ENCODE measurements around the gene LYPD6B. TPM values are rescaled to one million over a fixed set of nuclear protein-coding genes. Genes with fewer than 3 reads are reported as not detected.

Gene LYPD6B
- total RNA-seq, 2 donors from 2014 or later: 9.3 to 9.9 TPM

DNA sequence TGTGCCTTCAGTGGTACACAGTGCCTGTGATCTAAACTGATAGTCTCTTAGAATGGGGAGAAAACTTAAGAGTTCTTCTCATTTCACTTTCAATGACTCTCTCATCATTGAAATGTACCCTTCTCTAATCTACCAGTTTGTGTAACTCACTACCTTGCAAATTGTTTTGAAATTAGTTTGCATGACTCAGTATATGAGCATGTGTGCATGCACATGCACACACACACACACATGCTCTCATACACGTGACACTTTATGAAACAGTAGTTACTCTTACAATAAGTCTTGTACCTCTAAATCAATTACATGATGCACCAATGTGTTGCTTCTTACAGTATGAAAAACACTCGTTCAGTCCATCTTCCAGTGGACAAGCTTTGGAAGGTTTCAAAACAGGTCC is 10.6 kb downstream of the LYPD6B start:
- WGBS, 2 donors: 82 to 89% methylated on average over 2 of the region's 2 CpGs
- Histone ChIP-seq H3K27ac (no peak overlapping the region), H3K27me3 (no peaks in the 10 kb centered on the region)

DNA sequence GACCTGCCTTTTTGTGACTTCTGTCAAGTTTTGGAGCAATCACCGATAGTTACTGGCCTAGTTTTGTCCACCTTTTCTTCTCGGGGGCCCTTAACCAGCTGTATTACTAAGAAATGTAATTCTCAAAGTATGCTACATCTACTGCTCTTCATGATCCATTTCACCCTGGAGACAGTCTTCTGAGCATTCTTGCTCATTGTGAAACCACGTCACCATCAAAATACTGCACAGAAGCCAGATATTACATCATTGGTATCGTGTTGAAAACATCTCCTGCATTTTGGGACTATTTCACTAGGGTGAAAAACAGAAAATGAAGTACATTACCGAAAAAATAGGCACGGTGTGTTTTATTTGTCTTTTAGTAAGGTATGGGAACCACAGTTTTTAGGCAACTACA is 11.7 kb downstream of the LYPD6B start:
- Histone ChIP-seq H3K36me3 (replicated peaks in 1 of 2; ENCODE audit: insufficient read depth in 1 of 2, low read depth in 2 of 2) (no peaks in the 10 kb centered on the region), H3K4me1 (no peaks in the 10 kb centered on the region), H3K27ac (no peak overlapping the region), H3K9me3 (no peaks in the 10 kb centered on the region), H3K27me3 (no peaks in the 10 kb centered on the region), H3K4me3 (no peak overlapping the region)
- TF ChIP-seq POLR2A (IDR thresholded peaks at IDR 0.05): no peak
- TF ChIP-seq, protein P1, sequence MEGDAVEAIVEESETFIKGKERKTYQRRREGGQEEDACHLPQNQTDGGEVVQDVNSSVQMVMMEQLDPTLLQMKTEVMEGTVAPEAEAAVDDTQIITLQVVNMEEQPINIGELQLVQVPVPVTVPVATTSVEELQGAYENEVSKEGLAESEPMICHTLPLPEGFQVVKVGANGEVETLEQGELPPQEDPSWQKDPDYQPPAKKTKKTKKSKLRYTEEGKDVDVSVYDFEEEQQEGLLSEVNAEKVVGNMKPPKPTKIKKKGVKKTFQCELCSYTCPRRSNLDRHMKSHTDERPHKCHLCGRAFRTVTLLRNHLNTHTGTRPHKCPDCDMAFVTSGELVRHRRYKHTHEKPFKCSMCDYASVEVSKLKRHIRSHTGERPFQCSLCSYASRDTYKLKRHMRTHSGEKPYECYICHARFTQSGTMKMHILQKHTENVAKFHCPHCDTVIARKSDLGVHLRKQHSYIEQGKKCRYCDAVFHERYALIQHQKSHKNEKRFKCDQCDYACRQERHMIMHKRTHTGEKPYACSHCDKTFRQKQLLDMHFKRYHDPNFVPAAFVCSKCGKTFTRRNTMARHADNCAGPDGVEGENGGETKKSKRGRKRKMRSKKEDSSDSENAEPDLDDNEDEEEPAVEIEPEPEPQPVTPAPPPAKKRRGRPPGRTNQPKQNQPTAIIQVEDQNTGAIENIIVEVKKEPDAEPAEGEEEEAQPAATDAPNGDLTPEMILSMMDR (IDR thresholded peaks at IDR 0.05): no peak
- 67 to 72% methylated on average over 6 of the region's 6 CpGs for WGBS, 2 donors
- intact Hi-C loops (cut with DNase I): no loop called here
- DNase-seq: no peak
- no peak for ATAC-seq

More for the DNA sequence above, 10.6 kb downstream of the LYPD6B start:
- intact Hi-C loops (cut with DNase I): no loop called here
- ATAC-seq (no peak), DNase-seq (no peak)
- Histone ChIP-seq H3K4me3 (no peak overlapping the region), H3K4me1 (no peaks in the 10 kb centered on the region), H3K9me3 (no peaks in the 10 kb centered on the region), H3K36me3 (replicated peaks in 1 of 2; ENCODE audit: insufficient read depth in 1 of 2, low read depth in 2 of 2) (no peaks in the 10 kb centered on the region)
- TF ChIP-seq, protein P1 (IDR thresholded peaks at IDR 0.05): no peak
- TF ChIP-seq POLR2A (IDR thresholded peaks at IDR 0.05): no peak

DNA sequence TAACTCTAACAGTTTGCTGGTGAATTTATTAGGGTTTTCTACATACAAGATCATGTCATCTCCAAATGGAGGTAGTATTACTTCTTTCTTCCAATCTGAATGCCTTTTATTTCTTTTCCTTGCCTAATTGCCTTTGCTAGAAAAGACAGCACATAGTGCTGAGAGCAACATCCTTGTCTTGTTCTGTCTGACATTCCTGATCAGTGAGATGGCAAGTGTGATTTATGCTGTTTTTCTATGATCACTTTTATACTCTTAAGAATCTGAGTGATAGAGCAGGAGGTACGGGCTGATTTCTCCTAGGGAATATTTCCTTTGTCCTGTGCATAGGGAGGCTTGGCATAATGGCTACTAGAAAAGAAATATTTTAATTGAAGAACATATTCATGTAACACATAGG is 17.3 kb downstream of the LYPD6B start:
- no peak for ATAC-seq
- DNase-seq: no peak
- TF ChIP-seq, protein P1 (IDR thresholded peaks at IDR 0.05): no peak
- TF ChIP-seq POLR2A (IDR thresholded peaks at IDR 0.05): no peak
- intact Hi-C loops (cut with DNase I): no loop called here
- Histone ChIP-seq H3K4me1 (no peaks in the 10 kb centered on the region), H3K27ac (no peak overlapping the region), H3K9me3 (no peaks in the 10 kb centered on the region), H3K36me3 (replicated peaks in 1 of 2; ENCODE audit: insufficient read depth in 1 of 2, low read depth in 2 of 2) (no peaks in the 10 kb centered on the region), H3K27me3 (no peaks in the 10 kb centered on the region), H3K4me3 (no peak overlapping the region)
- WGBS, 2 donors: 29 to 40% methylated on average over 1 of the region's 1 CpG

DNA sequence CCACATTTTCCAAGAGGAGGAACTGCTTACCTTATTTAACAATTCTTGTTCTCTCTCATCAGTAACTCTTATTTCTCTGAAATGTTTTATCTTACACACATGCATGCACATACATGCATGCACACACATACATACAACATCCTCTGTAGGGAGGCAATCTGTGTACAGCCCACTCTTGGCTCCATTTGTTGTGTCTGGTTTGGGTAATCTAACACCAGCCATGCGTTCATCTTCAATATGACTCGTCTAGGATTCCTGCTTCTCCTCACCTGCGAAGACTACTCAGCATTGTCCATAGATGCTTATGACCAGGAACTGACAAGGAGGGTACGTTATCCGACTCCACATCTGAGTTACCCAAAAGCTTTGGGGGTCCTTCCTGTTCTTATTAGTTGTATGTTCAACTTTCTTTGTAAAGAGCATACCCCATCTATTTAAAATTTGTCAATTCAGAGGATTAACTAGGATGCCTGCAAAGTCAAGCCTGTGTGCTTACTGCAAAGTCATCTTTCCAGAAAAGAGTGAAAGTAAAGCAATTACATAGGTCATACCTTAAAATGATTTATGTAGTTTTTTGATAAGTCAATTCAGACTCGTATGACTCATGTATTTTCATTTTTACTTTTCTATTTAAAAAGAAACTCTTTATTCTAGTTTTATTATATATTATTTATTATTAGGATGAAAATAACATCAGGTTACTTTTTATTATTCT is 18.2 kb downstream of the LYPD6B start:
- H3K36me3 ChIP-seq (replicated peaks in 1 of 2; ENCODE audit: insufficient read depth in 1 of 2, low read depth in 2 of 2): no peaks in the 10 kb centered on the region
- ATAC-seq (no peak), DNase-seq (no peak)
- H3K4me3 ChIP-seq: no peak overlapping the region
- H3K27me3 ChIP-seq: no peaks in the 10 kb centered on the region
- no peaks in the 10 kb centered on the region for H3K4me1 ChIP-seq
- no peaks in the 10 kb centered on the region for H3K9me3 ChIP-seq
- TF ChIP-seq, protein P1 (IDR thresholded peaks at IDR 0.05): no peak
- no peak for TF ChIP-seq POLR2A (IDR thresholded peaks at IDR 0.05)
- WGBS, 2 donors: 85 to 86% methylated on average over 6 of the region's 6 CpGs
- intact Hi-C loops (cut with DNase I): no loop called here
- H3K27ac ChIP-seq: no peak overlapping the region

DNA sequence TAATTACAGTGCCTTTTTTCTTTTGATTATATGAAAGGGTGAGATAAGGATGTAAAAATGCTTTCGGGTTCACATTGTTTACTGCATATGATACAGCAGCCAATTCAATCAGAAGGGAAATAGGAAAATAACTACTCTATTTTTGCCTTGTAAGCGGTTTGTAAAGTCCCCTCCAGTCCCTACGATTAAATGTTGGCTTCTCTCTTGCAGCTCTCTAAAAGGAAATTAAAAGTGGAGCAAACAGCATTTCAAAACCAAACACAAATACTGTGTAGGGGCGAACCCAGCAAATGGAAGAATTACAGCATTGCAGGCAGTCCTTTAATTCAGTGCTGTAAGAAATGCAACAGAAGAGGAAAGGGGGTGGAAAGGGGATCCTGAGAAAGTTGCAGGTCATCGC is 18.9 kb downstream of the LYPD6B start:
- TF ChIP-seq POLR2A (IDR thresholded peaks at IDR 0.05): no peak
- TF ChIP-seq, protein P1 (IDR thresholded peaks at IDR 0.05): no peak
- DNase-seq: no peak
- H3K4me3 ChIP-seq: no peak overlapping the region
- H3K27me3 ChIP-seq: no peaks in the 10 kb centered on the region
- 51 to 53% methylated on average over 5 of the region's 5 CpGs for WGBS, 2 donors
- no peak overlapping the region for H3K27ac ChIP-seq
- intact Hi-C loops (cut with DNase I): no loop called here
- no peaks in the 10 kb centered on the region for H3K36me3 ChIP-seq (replicated peaks in 1 of 2; ENCODE audit: insufficient read depth in 1 of 2, low read depth in 2 of 2)
- H3K4me1 ChIP-seq: no peaks in the 10 kb centered on the region
- H3K9me3 ChIP-seq: no peaks in the 10 kb centered on the region
- ATAC-seq: no peak

Data from body of pancreas (tissue), 4 donors.